Measurements from ENCODE around the gene N4BP2.
A peak's percentile ranks its signal among the peaks of the same experiment; 100 is the strongest.
"Not testable (repeated sequence)": the region's sequence is repeated elsewhere in the genome, so short reads cannot be mapped to it uniquely, and the experiment has no call there.

Gene N4BP2

GRCh38 chr4:40055511-40055862 lies 1.2 kb upstream of the N4BP2 start:
- FAIRE-seq (no peak), DNase-seq (ENCODE audit: insufficient read length) (no peak)
- no peak for TF ChIP-seq POLR2A (IDR thresholded peaks at IDR 0.05; ENCODE audit: low read depth, low read length)
- no peak for TF ChIP-seq POLR2AphosphoS5 (IDR thresholded peaks at IDR 0.05; ENCODE audit: low read depth, low read length)
- TF ChIP-seq TAF1 (IDR thresholded peaks at IDR 0.05; ENCODE audit: borderline replicate concordance, low read depth, low read length): no peak

- peak; percentile 47 for DNase-seq (ENCODE audit: insufficient read length)
- TF ChIP-seq POLR2AphosphoS5 (IDR thresholded peaks at IDR 0.05; ENCODE audit: low read depth, low read length): 0 out of 2 replicates have a peak, but pooled peaks have one; percentile 23
- peak; percentile 66; the same call in 1 of the 2 replicates for TF ChIP-seq POLR2A (IDR thresholded peaks at IDR 0.05; ENCODE audit: low read depth, low read length)
- peak; percentile 47; the same call in 1 of the 2 replicates for TF ChIP-seq TAF1 (IDR thresholded peaks at IDR 0.05; ENCODE audit: borderline replicate concordance, low read depth, low read length)
- peak; percentile 68 for FAIRE-seq
These were observed 561 bp upstream of the N4BP2 start for GRCh38 chr4:40055863-40056715.

- TF ChIP-seq POLR2AphosphoS5 (IDR thresholded peaks at IDR 0.05; ENCODE audit: low read depth, low read length): no peak
- peak; percentile 52 for TF ChIP-seq POLR2A (IDR thresholded peaks at IDR 0.05; ENCODE audit: low read depth, low read length)
- TF ChIP-seq TAF1 (IDR thresholded peaks at IDR 0.05; ENCODE audit: borderline replicate concordance, low read depth, low read length): no peak
- DNase-seq (ENCODE audit: insufficient read length) (peak; percentile 68), FAIRE-seq (peak; percentile 92)
These were observed 989 bp downstream of the N4BP2 start for GRCh38 chr4:40057586-40058091.

GRCh38 chr4:40058121-40058520 lies 1.5 kb downstream of the N4BP2 start:
- TF ChIP-seq POLR2A (IDR thresholded peaks at IDR 0.05; ENCODE audit: low read depth, low read length) (no peak), TAF1 (IDR thresholded peaks at IDR 0.05; ENCODE audit: borderline replicate concordance, low read depth, low read length) (no peak), POLR2AphosphoS5 (IDR thresholded peaks at IDR 0.05; ENCODE audit: low read depth, low read length) (no peak)
- DNase-seq (ENCODE audit: insufficient read length) (no peak), FAIRE-seq (no peak)

GRCh38 chr4:40058854-40059253 lies 2.2 kb downstream of the N4BP2 start:
- no peak for DNase-seq (ENCODE audit: insufficient read length)
- TF ChIP-seq TAF1 (IDR thresholded peaks at IDR 0.05; ENCODE audit: borderline replicate concordance, low read depth, low read length): no peak
- TF ChIP-seq POLR2AphosphoS5 (IDR thresholded peaks at IDR 0.05; ENCODE audit: low read depth, low read length): no peak
- TF ChIP-seq POLR2A (IDR thresholded peaks at IDR 0.05; ENCODE audit: low read depth, low read length): no peak
- FAIRE-seq: no peak

- no peak for FAIRE-seq
These were observed 2.7 kb downstream of the N4BP2 start for GRCh38 chr4:40059362-40059761.

GRCh38 chr4:40065010-40065409 lies 8.4 kb downstream of the N4BP2 start:
- FAIRE-seq (no peak), DNase-seq (ENCODE audit: insufficient read length) (no peak)
- TF ChIP-seq TAF1 (IDR thresholded peaks at IDR 0.05; ENCODE audit: borderline replicate concordance, low read depth, low read length) (no peak), POLR2AphosphoS5 (IDR thresholded peaks at IDR 0.05; ENCODE audit: low read depth, low read length) (no peak), POLR2A (IDR thresholded peaks at IDR 0.05; ENCODE audit: low read depth, low read length) (no peak)

More at GRCh38 chr4:40059362-40059761, 2.7 kb downstream of the N4BP2 start:
- TF ChIP-seq POLR2A (IDR thresholded peaks at IDR 0.05; ENCODE audit: low read depth, low read length) (no peak), TAF1 (IDR thresholded peaks at IDR 0.05; ENCODE audit: borderline replicate concordance, low read depth, low read length) (no peak), POLR2AphosphoS5 (IDR thresholded peaks at IDR 0.05; ENCODE audit: low read depth, low read length) (no peak)
- DNase-seq (ENCODE audit: insufficient read length): no peak

- TF ChIP-seq TAF1 (IDR thresholded peaks at IDR 0.05; ENCODE audit: borderline replicate concordance, low read depth, low read length) (no peak), POLR2AphosphoS5 (IDR thresholded peaks at IDR 0.05; ENCODE audit: low read depth, low read length) (no peak), POLR2A (IDR thresholded peaks at IDR 0.05; ENCODE audit: low read depth, low read length) (no peak)
- FAIRE-seq (no peak), DNase-seq (ENCODE audit: insufficient read length) (no peak)
These were observed 10.0 kb downstream of the N4BP2 start for GRCh38 chr4:40066651-40067050.

- no peak for TF ChIP-seq TAF1 (IDR thresholded peaks at IDR 0.05; ENCODE audit: borderline replicate concordance, low read depth, low read length)
- no peak for TF ChIP-seq POLR2A (IDR thresholded peaks at IDR 0.05; ENCODE audit: low read depth, low read length)
- TF ChIP-seq POLR2AphosphoS5 (IDR thresholded peaks at IDR 0.05; ENCODE audit: low read depth, low read length): no peak
- FAIRE-seq (no peak), DNase-seq (ENCODE audit: insufficient read length) (no peak)
These were observed 13.7 kb downstream of the N4BP2 start for GRCh38 chr4:40070387-40070786.

- DNase-seq (ENCODE audit: insufficient read length) (no peak), FAIRE-seq (no peak)
- no peak for TF ChIP-seq POLR2AphosphoS5 (IDR thresholded peaks at IDR 0.05; ENCODE audit: low read depth, low read length)
- TF ChIP-seq POLR2A (IDR thresholded peaks at IDR 0.05; ENCODE audit: low read depth, low read length): no peak
- no peak for TF ChIP-seq TAF1 (IDR thresholded peaks at IDR 0.05; ENCODE audit: borderline replicate concordance, low read depth, low read length)
These were observed 29.8 kb downstream of the N4BP2 start for GRCh38 chr4:40086421-40086820.

- TF ChIP-seq POLR2AphosphoS5 (IDR thresholded peaks at IDR 0.05; ENCODE audit: low read depth, low read length) (no peak), TAF1 (IDR thresholded peaks at IDR 0.05; ENCODE audit: borderline replicate concordance, low read depth, low read length) (no peak), POLR2A (IDR thresholded peaks at IDR 0.05; ENCODE audit: low read depth, low read length) (no peak)
- DNase-seq (ENCODE audit: insufficient read length) (no peak), FAIRE-seq (no peak)
These were observed 31.2 kb downstream of the N4BP2 start for GRCh38 chr4:40087799-40088366.

GRCh38 chr4:40093400-40093799 lies 36.8 kb downstream of the N4BP2 start:
- not testable (repeated sequence) for FAIRE-seq; DNase-seq (ENCODE audit: insufficient read length)

Measured in GM12892 (cell line).